HG03342 (cell line): ENCODE data around the gene NIPAL1.
"Not testable (repeated sequence)": the region's sequence is repeated elsewhere in the genome, so short reads cannot be mapped to it uniquely, and the experiment has no call there.

Source experiments
- ATAC-seq: cut with Tn5 transposase; IDR thresholded peaks from one replicate; pipeline ENCODE4 v1.9.1; 2021; ENCODE audit warnings: mild to moderate bottlenecking, moderate library complexity; ENCODE audit not compliant: unreplicated experiment

Gene NIPAL1

GRCh38 chr4:48016141-48017107 lies at the start of gene NIPAL1, which contains the start of gene CNGA1:
Gene NIPAL1, plus strand, starts transcription at chr4:48016772. Its CDS starts 68 bp downstream, at chr4:48016840.
Gene CNGA1, minus strand, starts transcription at chr4:48016681. Its CDS starts 63,992 bp downstream, at chr4:47952689.
- peak; percentile 83 for ATAC-seq

GRCh38 chr4:47968847-47969246 lies 47.7 kb upstream of the NIPAL1 start:
- no peak for ATAC-seq

GRCh38 chr4:47972181-47972580 lies 44.4 kb upstream of the NIPAL1 start:
- peak; percentile 79 for ATAC-seq

- no peak for ATAC-seq
Observed at GRCh38 chr4:47972721-47973120, 43.9 kb upstream of the NIPAL1 start.

GRCh38 chr4:47974566-47974965 lies 42.0 kb upstream of the NIPAL1 start:
- no peak for ATAC-seq

GRCh38 chr4:47990145-47990544 lies 26.4 kb upstream of the NIPAL1 start:
- no peak for ATAC-seq

- not testable (repeated sequence) for ATAC-seq
Observed at GRCh38 chr4:47992475-47992874, 24.1 kb upstream of the NIPAL1 start.

- ATAC-seq = no peak
Observed at GRCh38 chr4:47996021-47996420, 20.6 kb upstream of the NIPAL1 start.

GRCh38 chr4:48002267-48002666 lies 14.3 kb upstream of the NIPAL1 start:
- ATAC-seq = no peak

- not testable (repeated sequence) for ATAC-seq
Observed at GRCh38 chr4:48003568-48003967, 13.0 kb upstream of the NIPAL1 start.

GRCh38 chr4:48005781-48006180 lies 10.8 kb upstream of the NIPAL1 start:
- no peak for ATAC-seq

GRCh38 chr4:48008021-48008596 lies 8.5 kb upstream of the NIPAL1 start:
- ATAC-seq = no peak

- not testable (repeated sequence) for ATAC-seq
Observed at GRCh38 chr4:48010906-48011305, 5.7 kb upstream of the NIPAL1 start.

GRCh38 chr4:48011722-48012121 lies 4.8 kb upstream of the NIPAL1 start:
- ATAC-seq = no peak

GRCh38 chr4:48012824-48013223 lies 3.7 kb upstream of the NIPAL1 start:
- no peak for ATAC-seq

- ATAC-seq = no peak
Observed at GRCh38 chr4:48015216-48015615, 1.4 kb upstream of the NIPAL1 start.

- ATAC-seq = no peak
Observed at GRCh38 chr4:48015678-48016077, 894 bp upstream of the NIPAL1 start.

GRCh38 chr4:48017108-48017571 lies 568 bp downstream of the NIPAL1 start:
- ATAC-seq = no peak

- ATAC-seq = no peak
Observed at GRCh38 chr4:48018112-48018511, 1.5 kb downstream of the NIPAL1 start.

- ATAC-seq = no peak
Observed at GRCh38 chr4:48021100-48021499, 4.5 kb downstream of the NIPAL1 start.

- ATAC-seq = no peak
Observed at GRCh38 chr4:48022192-48022799, 5.7 kb downstream of the NIPAL1 start.
